GM21737 (cell line): Measurements from ENCODE around the gene TMC3.
"Not testable (repeated sequence)": the region's sequence is repeated elsewhere in the genome, so short reads cannot be mapped to it uniquely, and the experiment has no call there.

Experiments used
- ATAC-seq: cut with Tn5 transposase; IDR thresholded peaks from one replicate; pipeline ENCODE4 v1.9.1; 2021; ENCODE audit warnings: mild to moderate bottlenecking, moderate library complexity; ENCODE audit not compliant: unreplicated experiment

The TMC3 gene

GRCh38 chr15:81373775-81374395 is at the start of gene TMC3:
Gene TMC3 (minus strand): TSS chr15:81374213. CDS start chr15:81374077, 136 bp downstream.
- no peak for ATAC-seq

- no peak for ATAC-seq
These were observed 47.4 kb upstream of the TMC3 start for GRCh38 chr15:81421461-81421860.

GRCh38 chr15:81419332-81419943 is 45.4 kb upstream of the TMC3 start:
- no peak for ATAC-seq

DNA sequence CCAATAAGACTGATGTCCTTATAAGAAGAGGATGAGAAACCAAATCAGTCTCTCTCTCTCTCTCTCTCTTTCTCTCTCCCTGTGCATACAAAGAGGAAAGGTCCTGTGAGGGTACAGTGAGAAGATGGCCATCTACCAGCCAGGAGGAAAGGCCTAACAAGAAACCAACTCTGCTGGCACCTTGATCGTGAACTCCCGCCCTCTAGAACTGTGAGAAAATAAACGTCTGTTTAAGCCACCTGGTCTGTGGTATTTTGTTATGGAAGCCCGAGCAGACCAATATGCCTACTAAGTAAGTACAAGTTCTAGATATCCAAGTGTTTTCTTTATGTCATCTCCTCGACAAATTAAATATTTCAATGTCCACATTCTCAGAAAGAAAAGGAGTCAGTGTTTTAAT is 44.9 kb upstream of the TMC3 start:
- ATAC-seq = no peak

GRCh38 chr15:81418444-81418843 is 44.4 kb upstream of the TMC3 start:
- no peak for ATAC-seq

DNA sequence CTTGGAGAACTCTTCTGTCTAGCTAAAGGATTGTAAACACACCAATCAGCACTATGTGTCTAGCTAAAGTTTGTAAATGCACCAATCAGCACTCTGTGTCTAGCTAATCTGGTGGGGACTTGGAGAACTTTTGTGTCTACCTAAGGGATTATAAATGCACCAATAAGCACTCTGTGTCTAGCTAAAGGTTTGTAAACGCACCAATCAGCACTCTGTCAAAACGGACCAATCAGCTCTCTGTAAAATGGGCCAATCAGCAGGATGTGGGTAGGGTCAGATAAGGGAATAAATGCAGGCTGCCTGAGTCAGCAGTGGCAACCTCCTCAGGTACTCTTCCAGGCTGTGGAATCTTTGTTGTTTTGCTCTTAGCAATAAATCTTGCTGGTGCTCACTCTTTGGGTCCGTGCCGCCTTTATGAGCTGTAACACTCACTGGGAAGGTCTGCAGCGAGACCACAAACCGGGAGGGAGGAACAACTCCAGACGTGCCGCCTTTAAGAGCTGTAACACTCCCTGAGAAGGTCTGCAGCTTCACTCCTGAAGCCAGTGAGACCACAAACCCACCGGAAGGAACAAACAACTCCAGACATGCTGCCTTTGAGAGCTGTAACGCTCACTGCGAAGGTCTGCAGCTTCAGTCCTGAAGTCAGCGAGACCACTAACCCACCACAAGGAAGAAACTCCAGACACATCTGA is 40.4 kb upstream of the TMC3 start:
- not testable (repeated sequence) for ATAC-seq

- no peak for ATAC-seq
These were observed 39.8 kb upstream of the TMC3 start for GRCh38 chr15:81413851-81414250.

DNA sequence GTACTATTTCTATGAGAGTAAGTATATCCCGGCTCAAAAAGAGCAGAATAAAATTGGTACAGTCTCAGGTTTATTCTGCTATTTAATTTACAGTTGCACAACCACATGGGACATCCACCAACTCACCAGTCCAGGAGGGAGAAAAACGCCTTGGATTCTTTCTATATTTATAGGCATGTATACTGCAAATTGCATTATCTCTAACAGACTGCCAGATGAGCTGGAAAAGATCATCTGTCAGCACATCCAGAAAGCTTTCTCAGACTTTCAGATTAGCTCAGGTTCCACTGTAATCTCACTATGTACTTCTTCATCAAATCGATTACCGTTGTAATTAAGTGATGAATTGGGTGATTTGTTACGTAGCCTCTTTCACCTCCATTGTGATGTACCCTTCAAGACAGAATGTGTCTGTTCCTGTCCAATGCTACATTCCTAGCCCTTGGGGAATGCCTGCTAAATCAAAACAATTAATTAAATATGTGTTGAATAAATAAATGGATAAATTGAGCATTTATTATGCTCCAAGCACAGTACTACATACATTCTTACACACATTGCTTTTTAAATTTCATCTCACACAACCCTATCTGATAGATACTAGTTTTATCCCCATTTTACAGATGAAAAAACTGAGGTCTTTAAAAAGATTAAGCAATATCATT is 38.1 kb upstream of the TMC3 start:
- no peak for ATAC-seq

DNA sequence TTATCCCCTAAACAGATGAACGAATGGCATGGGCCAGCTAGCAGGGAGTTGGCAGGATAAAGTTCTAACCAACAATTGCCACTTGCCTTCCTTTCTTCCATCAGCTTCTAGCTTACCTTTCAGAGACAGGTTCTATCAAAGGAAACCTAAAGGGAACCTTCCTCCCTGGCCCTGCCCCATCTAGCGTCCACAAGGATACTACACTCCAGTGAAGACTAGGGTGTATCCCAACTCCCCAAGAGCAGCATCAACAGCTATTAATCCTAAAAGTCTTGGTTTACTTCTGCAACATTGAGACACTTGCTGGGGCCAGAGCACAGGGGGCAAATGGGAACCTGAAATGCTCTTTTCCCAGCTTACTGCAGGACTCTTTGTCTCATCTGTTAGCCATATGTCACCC is 37.0 kb upstream of the TMC3 start:
- no peak for ATAC-seq

- ATAC-seq = no peak
These were observed 36.3 kb upstream of the TMC3 start for GRCh38 chr15:81410318-81410753.

DNA sequence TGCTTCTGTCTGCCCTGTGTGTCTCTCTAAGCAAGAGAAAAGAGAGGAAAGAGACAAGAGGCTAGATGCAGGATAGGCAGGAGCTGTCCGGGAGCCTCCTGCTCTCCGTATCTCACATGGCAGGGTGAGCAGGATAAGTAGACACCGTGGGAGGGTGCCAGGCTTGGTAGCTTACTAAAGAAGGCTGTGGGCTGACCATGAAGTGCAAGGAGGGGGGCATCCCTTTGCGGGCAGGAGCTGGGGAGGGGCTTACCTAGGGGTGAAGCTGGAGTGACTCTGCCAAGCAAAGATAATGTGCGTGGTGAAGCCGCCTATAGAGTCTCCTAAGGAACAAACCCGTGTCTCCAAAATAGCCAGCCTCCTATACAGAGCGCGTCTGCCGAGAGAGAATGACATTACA is 33.7 kb upstream of the TMC3 start:
- ATAC-seq = no peak

DNA sequence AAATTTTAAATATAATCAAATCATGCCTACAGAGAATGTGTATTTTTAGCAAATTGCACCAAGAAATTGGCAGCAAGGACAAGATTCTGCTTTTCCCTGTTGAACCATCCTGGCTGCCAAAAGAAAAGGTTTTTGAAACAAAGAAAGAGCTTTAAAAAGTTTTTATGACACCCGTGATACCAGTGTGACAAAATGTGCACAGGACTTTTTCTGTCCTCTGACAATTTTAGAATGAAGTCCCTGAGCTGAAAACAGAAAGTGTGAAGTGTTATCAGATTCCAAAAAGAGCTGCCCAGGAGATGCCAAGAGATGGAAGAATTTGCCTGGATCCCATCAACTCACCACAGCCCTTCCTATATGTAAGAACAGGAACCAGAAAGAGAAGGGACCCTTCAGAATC is 33.2 kb upstream of the TMC3 start:
- ATAC-seq = no peak

DNA sequence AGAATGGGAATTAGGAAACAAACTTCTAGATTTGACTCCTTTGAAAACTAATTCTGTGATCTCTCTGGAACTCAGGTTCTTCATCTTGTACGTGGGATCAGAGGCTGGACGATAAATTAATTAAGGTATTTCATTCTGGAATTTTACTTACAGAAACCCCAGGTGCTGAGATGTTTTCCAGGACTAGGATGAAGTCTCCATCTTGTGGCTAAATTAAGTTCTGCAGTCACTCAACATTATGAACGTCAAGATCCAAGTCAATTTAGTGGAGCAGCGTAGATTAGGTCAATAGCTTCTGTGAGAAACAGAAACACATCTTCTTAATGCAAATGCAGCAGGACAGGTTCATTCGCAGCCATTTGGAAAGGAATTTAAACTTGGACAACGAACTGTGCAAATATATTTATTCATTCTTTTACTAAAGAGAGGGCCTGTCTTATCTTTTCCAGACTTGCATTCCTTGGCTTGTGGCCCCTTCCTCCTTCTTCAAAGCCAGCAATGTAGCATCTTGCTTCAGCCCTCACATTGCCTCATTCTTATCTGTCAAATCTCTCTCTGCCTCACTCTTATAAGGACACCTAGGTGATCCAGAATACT is 26.7 kb upstream of the TMC3 start:
- ATAC-seq = no peak

- no peak for ATAC-seq
These were observed 25.0 kb upstream of the TMC3 start for GRCh38 chr15:81398910-81399551.

GRCh38 chr15:81398456-81398855 is 24.4 kb upstream of the TMC3 start:
- ATAC-seq = no peak

DNA sequence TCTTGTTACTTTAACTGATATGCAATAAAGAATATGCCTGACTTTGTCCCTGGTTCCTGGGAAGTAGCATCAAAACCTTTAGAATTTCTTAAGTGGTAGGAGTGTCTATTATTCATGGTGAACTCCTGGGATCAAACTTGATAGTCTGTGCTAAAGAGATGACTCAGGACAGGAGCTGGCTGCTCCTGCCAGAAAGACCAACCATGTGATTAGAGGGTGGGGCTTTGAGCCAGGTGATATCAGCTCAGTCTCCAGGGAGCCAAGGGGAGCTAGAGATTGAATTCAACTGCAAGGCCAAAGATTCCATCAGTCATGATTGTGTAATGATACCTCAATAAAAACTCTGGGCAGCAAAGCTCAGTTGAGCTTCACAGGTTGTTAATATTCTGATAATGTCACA is 20.6 kb upstream of the TMC3 start:
- ATAC-seq = no peak

GRCh38 chr15:81391657-81392056 is 17.6 kb upstream of the TMC3 start:
- ATAC-seq = no peak

GRCh38 chr15:81388436-81388770 is 14.4 kb upstream of the TMC3 start:
- no peak for ATAC-seq

DNA sequence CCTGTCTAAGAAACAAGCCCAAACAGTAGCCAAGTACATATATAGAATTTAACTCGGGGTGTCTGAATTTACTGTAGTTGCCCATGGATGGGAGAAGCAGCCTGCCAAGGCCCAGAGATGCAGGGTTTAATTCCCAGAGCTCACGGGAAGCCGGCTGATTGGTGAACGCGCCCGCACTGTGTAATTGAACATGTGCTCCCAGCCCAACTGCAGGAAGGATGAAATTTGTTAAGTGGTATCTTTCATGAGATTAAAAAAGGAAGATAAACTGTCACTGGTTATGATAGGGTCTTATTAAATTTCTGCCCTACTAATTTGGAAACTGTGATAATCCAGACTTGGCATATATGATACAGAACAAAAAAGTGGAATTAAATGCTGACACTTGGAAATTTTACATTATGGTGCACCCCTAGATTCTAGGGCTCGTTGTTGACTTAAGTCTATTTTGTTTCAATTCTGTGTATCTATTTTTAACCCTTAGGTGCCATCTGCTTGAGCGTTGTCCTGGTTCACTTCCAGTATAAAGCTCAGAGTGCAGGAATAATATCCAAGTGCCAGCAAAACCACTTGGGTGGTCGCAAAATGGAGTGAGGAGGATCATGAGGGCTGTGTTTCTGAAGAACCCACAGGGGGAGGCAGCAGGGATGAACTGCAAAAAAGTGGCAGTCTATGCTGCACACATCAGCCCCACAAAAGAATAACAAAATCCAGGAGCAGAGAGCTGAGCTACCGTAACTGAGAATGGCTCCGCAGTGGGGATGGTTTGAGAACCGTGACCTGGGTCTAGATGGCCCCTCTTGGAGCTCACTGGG is 13.8 kb upstream of the TMC3 start:
- no peak for ATAC-seq

GRCh38 chr15:81386947-81387346 is 12.9 kb upstream of the TMC3 start:
- no peak for ATAC-seq
